ENCODE measurements around the gene GALNTL6. TPM values are rescaled to one million over a fixed set of nuclear protein-coding genes. Genes with fewer than 3 reads are reported as not detected.

GALNTL6 gene
- polyA plus RNA-seq, 1 donor (not counting 4 experiments of a cell fraction or from before 2014, with no cell fraction given) = not detected

DNA sequence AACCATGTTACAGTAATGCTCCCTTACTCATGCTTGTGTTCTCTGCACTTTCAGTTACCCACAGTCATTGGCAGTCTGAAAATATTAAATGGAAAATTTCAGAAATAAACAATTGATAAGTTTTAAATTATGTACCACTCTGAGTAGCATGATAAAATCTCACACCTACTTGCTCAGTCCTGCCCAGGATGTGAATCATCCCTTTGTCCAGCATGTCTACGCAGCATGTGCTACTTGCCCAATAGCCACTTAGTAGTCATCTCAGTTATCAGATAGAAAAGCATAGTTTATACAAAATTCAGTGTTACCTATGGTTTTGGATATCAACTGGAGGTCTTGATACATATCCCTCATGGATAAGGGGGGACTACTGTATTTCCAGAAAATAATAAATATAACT lies 577.1 kb downstream of the GALNTL6 start:
- Histone ChIP-seq H4K20me1 (ENCODE audit: control insufficient read depth, extremely low read depth, insufficient read depth, low read length) (no peaks in the 10 kb centered on the region), H3K9ac (ENCODE audit: control insufficient read depth, extremely low read depth, insufficient read depth, low read length) (no peak overlapping the region), H3K4me1 (ENCODE audit: control insufficient read depth, extremely low read depth, insufficient read depth, low read length) (no peaks in the 10 kb centered on the region), H3K4me3 (ENCODE audit: control insufficient read depth in 2 of 3, extremely low read depth in 1 of 3, insufficient read depth in 2 of 3, low read depth in 1 of 3, low read length in 3 of 3) (no peak overlapping the region), H3K9me1 (ENCODE audit: control insufficient read depth, extremely low read depth, insufficient read depth, low read length) (no peaks in the 10 kb centered on the region), H3K27ac (ENCODE audit: control insufficient read depth, insufficient read depth, low read length) (no peak overlapping the region), H2AFZ (ENCODE audit: control insufficient read depth, low read length) (no peak overlapping the region), H3K9me3 (ENCODE audit: control insufficient read depth, low read depth, low read length) (no peaks in the 10 kb centered on the region), H3K4me2 (ENCODE audit: control insufficient read depth, extremely low read depth, insufficient read depth, low read depth, low read length) (no peak overlapping the region), H3K27me3 (ENCODE audit: control insufficient read depth, extremely low read depth, insufficient read depth, low read length) (no peaks in the 10 kb centered on the region), H3K36me3 (ENCODE audit: control insufficient read depth in 2 of 2, extremely low read depth in 1 of 2, insufficient read depth in 2 of 2, low read length in 2 of 2) (no peaks in the 10 kb centered on the region), H3K79me2 (ENCODE audit: control insufficient read depth, insufficient read depth, low read length) (no peaks in the 10 kb centered on the region)
- no peak for DNase-seq (ENCODE audit: low read depth, low spot score)
- dilution Hi-C loops (cut with MboI; ENCODE audit: extremely low pct_ligation_motif_present, low sequenced_read_pairs) = no loop called here
- no peak for FAIRE-seq
- TF ChIP-seq, protein P1, sequence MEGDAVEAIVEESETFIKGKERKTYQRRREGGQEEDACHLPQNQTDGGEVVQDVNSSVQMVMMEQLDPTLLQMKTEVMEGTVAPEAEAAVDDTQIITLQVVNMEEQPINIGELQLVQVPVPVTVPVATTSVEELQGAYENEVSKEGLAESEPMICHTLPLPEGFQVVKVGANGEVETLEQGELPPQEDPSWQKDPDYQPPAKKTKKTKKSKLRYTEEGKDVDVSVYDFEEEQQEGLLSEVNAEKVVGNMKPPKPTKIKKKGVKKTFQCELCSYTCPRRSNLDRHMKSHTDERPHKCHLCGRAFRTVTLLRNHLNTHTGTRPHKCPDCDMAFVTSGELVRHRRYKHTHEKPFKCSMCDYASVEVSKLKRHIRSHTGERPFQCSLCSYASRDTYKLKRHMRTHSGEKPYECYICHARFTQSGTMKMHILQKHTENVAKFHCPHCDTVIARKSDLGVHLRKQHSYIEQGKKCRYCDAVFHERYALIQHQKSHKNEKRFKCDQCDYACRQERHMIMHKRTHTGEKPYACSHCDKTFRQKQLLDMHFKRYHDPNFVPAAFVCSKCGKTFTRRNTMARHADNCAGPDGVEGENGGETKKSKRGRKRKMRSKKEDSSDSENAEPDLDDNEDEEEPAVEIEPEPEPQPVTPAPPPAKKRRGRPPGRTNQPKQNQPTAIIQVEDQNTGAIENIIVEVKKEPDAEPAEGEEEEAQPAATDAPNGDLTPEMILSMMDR (optimal IDR thresholded peaks at IDR 0.05 in 1 of 3, IDR thresholded peaks at IDR 0.05 in 1 of 3, conservative IDR thresholded peaks at IDR 0.05 in 1 of 3; ENCODE audit: extremely low read depth in 1 of 3, insufficient read depth in 2 of 3, low read length in 3 of 3) = no peak
- TF ChIP-seq EZH2 (IDR thresholded peaks at IDR 0.05; ENCODE audit: low read length) = no peak

DNA sequence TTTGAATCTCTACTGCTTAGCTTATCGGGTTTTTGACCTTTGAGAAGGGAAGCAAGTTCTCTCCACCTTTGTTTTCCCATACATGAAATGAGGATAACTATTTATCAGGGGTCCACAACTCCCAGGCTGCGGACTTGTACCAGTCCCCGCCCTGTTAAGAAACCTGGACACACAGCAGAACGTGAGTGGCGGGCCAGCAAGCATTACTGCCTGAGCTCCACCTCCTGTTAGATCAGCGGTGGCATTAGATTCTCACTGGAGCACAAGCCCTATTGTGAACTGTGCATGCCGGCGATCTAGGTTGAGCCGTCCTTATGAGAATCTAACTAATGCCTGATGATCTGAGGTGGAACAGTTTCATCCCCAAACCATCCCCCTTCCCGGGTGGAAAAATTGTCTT lies 579.5 kb downstream of the GALNTL6 start:
- no peaks in the 10 kb centered on the region for H3K27me3 ChIP-seq (ENCODE audit: control insufficient read depth, extremely low read depth, insufficient read depth, low read length)
- no peaks in the 10 kb centered on the region for H3K4me1 ChIP-seq (ENCODE audit: control insufficient read depth, extremely low read depth, insufficient read depth, low read length)
- FAIRE-seq (no peak), DNase-seq (ENCODE audit: low read depth, low spot score) (no peak)
- H3K4me2 ChIP-seq (ENCODE audit: control insufficient read depth, extremely low read depth, insufficient read depth, low read depth, low read length) = no peak overlapping the region
- H3K9me3 ChIP-seq (ENCODE audit: control insufficient read depth, low read depth, low read length) = no peaks in the 10 kb centered on the region
- dilution Hi-C loops (cut with MboI; ENCODE audit: extremely low pct_ligation_motif_present, low sequenced_read_pairs) = no loop called here
- H3K79me2 ChIP-seq (ENCODE audit: control insufficient read depth, insufficient read depth, low read length) = no peaks in the 10 kb centered on the region
- no peaks in the 10 kb centered on the region for H4K20me1 ChIP-seq (ENCODE audit: control insufficient read depth, extremely low read depth, insufficient read depth, low read length)
- H3K27ac ChIP-seq (ENCODE audit: control insufficient read depth, insufficient read depth, low read length) = no peak overlapping the region
- no peaks in the 10 kb centered on the region for H3K9me1 ChIP-seq (ENCODE audit: control insufficient read depth, extremely low read depth, insufficient read depth, low read length)
- no peak overlapping the region for H2AFZ ChIP-seq (ENCODE audit: control insufficient read depth, low read length)
- no peak overlapping the region for H3K4me3 ChIP-seq (ENCODE audit: control insufficient read depth in 2 of 3, extremely low read depth in 1 of 3, insufficient read depth in 2 of 3, low read depth in 1 of 3, low read length in 3 of 3)
- H3K9ac ChIP-seq (ENCODE audit: control insufficient read depth, extremely low read depth, insufficient read depth, low read length) = no peak overlapping the region
- TF ChIP-seq EZH2 (IDR thresholded peaks at IDR 0.05; ENCODE audit: low read length) = no peak
- TF ChIP-seq, protein P1 (optimal IDR thresholded peaks at IDR 0.05 in 1 of 3, IDR thresholded peaks at IDR 0.05 in 1 of 3, conservative IDR thresholded peaks at IDR 0.05 in 1 of 3; ENCODE audit: extremely low read depth in 1 of 3, insufficient read depth in 2 of 3, low read length in 3 of 3) = no peak
- H3K36me3 ChIP-seq (ENCODE audit: control insufficient read depth in 2 of 2, extremely low read depth in 1 of 2, insufficient read depth in 2 of 2, low read length in 2 of 2) = no peaks in the 10 kb centered on the region

Data from keratinocyte (primary cell).